DND-41 (cell line): ENCODE results near the gene CNTN3.

ENCODE experiments used
- ATAC-seq: fragments of 200-7000 bp; cut with Tn5 transposase; 3 replicates; pipeline ENCODE4 v1.9.1; 2021; ENCODE audit warnings: low read depth; ENCODE audit not compliant: insufficient read depth
- DNase-seq: peaks from one replicate; pipeline ENCODE4 v3.0.0-alpha.2; 2020
- H2AFZ ChIP-seq: 2 replicates; pipeline ENCODE4 v1.6.0; 2012; ENCODE audit warnings: low read depth, low read length
- H3K27ac ChIP-seq: 2 replicates; pipeline ENCODE4 v1.5.1; 2012; ENCODE audit warnings: low read length, inconsistent platforms
- H3K27me3 ChIP-seq: fragments of 200-600 bp; sonication (generic); 2 replicates; pipeline ENCODE4 v1.6.0; 2012; ENCODE audit warnings: low read length, mild to moderate bottlenecking, inconsistent platforms; ENCODE audit not compliant: insufficient read depth, poor library complexity
- H3K36me3 ChIP-seq: 2 replicates; pipeline ENCODE4 v1.5.1; 2012; ENCODE audit warnings: low read length, inconsistent platforms; ENCODE audit not compliant: insufficient read depth
- H3K4me1 ChIP-seq: 2 replicates; pipeline ENCODE4 v1.5.1; 2012; ENCODE audit warnings: mild to moderate bottlenecking, low read length; ENCODE audit not compliant: insufficient read depth
- H3K4me2 ChIP-seq: 2 replicates; pipeline ENCODE4 v1.6.0; 2012; ENCODE audit warnings: mild to moderate bottlenecking, moderate library complexity, low read length, inconsistent platforms; ENCODE audit not compliant: insufficient read depth
- H3K4me3 ChIP-seq, 2 experiments: fragments of 200-600 bp in 1 of 2; shearing (Covaris generic) in 1 of 2; 2 replicates each; pipeline ENCODE4 v1.5.1; 2012 to 2016; ENCODE audit warnings: inconsistent platforms in 2 of 2, low read length in 2 of 2, mild to moderate bottlenecking in 2 of 2, low read depth in 1 of 2, moderate library complexity in 1 of 2
- H3K79me2 ChIP-seq: 2 replicates; pipeline ENCODE4 v1.6.0; 2012; ENCODE audit warnings: low read length, inconsistent platforms; ENCODE audit not compliant: insufficient read depth
- H3K9ac ChIP-seq: 2 replicates; pipeline ENCODE4 v1.6.0; 2012; ENCODE audit warnings: low read depth, mild to moderate bottlenecking, inconsistent platforms, low read length, moderate library complexity
- H3K9me3 ChIP-seq: 2 replicates; pipeline ENCODE4 v1.5.1; 2012; ENCODE audit warnings: low read length, moderate library complexity, mild to moderate bottlenecking, inconsistent platforms; ENCODE audit not compliant: insufficient read depth, severe bottlenecking
- H4K20me1 ChIP-seq: 2 replicates; pipeline ENCODE4 v1.6.0; 2012; ENCODE audit warnings: low read length; ENCODE audit not compliant: insufficient read depth
- CTCF ChIP-seq: IDR thresholded peaks from 2 replicates; pipeline ENCODE4 v1.5.1; 2012; ENCODE audit warnings: borderline replicate concordance, low read length, moderate library complexity, mild to moderate bottlenecking; ENCODE audit not compliant: poor library complexity, severe bottlenecking; ENCODE audit errors: extremely low read depth
- EZH2 ChIP-seq: IDR thresholded peaks from 3 replicates; pipeline ENCODE4 v1.6.1; 2012; ENCODE audit warnings: borderline replicate concordance, low read depth, mild to moderate bottlenecking, moderate library complexity, low read length, inconsistent platforms; ENCODE audit not compliant: severe bottlenecking

CNTN3 gene

GRCh38 chr3:74591342-74591741 lies 23.1 kb downstream of the CNTN3 start:
- Histone ChIP-seq H3K36me3 (no peaks in the 10 kb centered on the region), H3K4me1 (no peaks in the 10 kb centered on the region), H2AFZ (no peak overlapping the region), H3K27me3 (no peaks in the 10 kb centered on the region), H3K4me3 (no peak overlapping the region), H4K20me1 (no peaks in the 10 kb centered on the region), H3K9ac (no peak overlapping the region), H3K27ac (no peak overlapping the region), H3K79me2 (no peaks in the 10 kb centered on the region), H3K9me3 (no peaks in the 10 kb centered on the region), H3K4me2 (no peak overlapping the region)
- DNase-seq, result no peak
- ATAC-seq, result no peak
- TF ChIP-seq CTCF (no peak), EZH2 (no peak)

GRCh38 chr3:74590620-74591262 lies 23.7 kb downstream of the CNTN3 start:
- Histone ChIP-seq H3K36me3 (no peaks in the 10 kb centered on the region), H3K4me3 (no peak overlapping the region), H3K27me3 (no peaks in the 10 kb centered on the region), H2AFZ (no peak overlapping the region), H3K4me1 (no peaks in the 10 kb centered on the region), H3K79me2 (no peaks in the 10 kb centered on the region), H4K20me1 (no peaks in the 10 kb centered on the region), H3K27ac (no peak overlapping the region), H3K9me3 (no peaks in the 10 kb centered on the region), H3K4me2 (no peak overlapping the region), H3K9ac (no peak overlapping the region)
- TF ChIP-seq CTCF (no peak), EZH2 (no peak)
- DNase-seq, result no peak
- ATAC-seq, result no peak

GRCh38 chr3:74584782-74585181 lies 29.7 kb downstream of the CNTN3 start:
- Histone ChIP-seq H3K9ac (no peak overlapping the region), H3K27ac (no peak overlapping the region), H3K4me2 (no peak overlapping the region), H3K4me3 (no peak overlapping the region), H3K79me2 (no peaks in the 10 kb centered on the region), H3K9me3 (no peaks in the 10 kb centered on the region), H3K36me3 (no peaks in the 10 kb centered on the region), H2AFZ (no peak overlapping the region), H3K27me3 (no peaks in the 10 kb centered on the region), H3K4me1 (no peaks in the 10 kb centered on the region), H4K20me1 (no peaks in the 10 kb centered on the region)
- DNase-seq, result no peak
- TF ChIP-seq CTCF, result no peak
- ATAC-seq, result no peak

GRCh38 chr3:74582982-74583381 lies 31.5 kb downstream of the CNTN3 start:
- no peaks in the 10 kb centered on the region for H3K27me3 ChIP-seq
- no peak overlapping the region for H3K4me2 ChIP-seq
- TF ChIP-seq EZH2 (no peak), CTCF (no peak)
- ATAC-seq (no peak), DNase-seq (no peak)
- no peaks in the 10 kb centered on the region for H3K9me3 ChIP-seq
- no peak overlapping the region for H3K9ac ChIP-seq
- no peaks in the 10 kb centered on the region for H4K20me1 ChIP-seq
- H3K36me3 ChIP-seq, result no peaks in the 10 kb centered on the region
- no peak overlapping the region for H2AFZ ChIP-seq
- no peaks in the 10 kb centered on the region for H3K4me1 ChIP-seq
- no peaks in the 10 kb centered on the region for H3K79me2 ChIP-seq
- no peak overlapping the region for H3K4me3 ChIP-seq
- H3K27ac ChIP-seq, result no peak overlapping the region
